ENCODE data around the gene TMEM43.

The TMEM43 gene

GRCh38 chr3:14157951-14158350, 33.1 kb downstream of the TMEM43 start:
- Histone ChIP-seq H3K27ac (ENCODE audit: low read length) (no peak overlapping the region), H3K79me2 (ENCODE audit: low read length) (no peaks in the 10 kb centered on the region), H3K36me3 (replicated peaks; ENCODE audit: low read depth, low read length) (peaks cover 85% of the 10 kb centered on the region), H3K4me2 (ENCODE audit: low read length) (no peak overlapping the region), H2AFZ (ENCODE audit: low read depth, low read length) (no peak overlapping the region), H3K27me3 (ENCODE audit: low read depth, low read length) (no peaks in the 10 kb centered on the region), H3K4me3 (ENCODE audit: low read length) (no peak overlapping the region), H4K20me1 (ENCODE audit: insufficient read depth, low read length) (peaks cover 3% of the 10 kb centered on the region; the same call in 1 of the 2 replicates), H3K4me1 (ENCODE audit: low read length) (no peaks in the 10 kb centered on the region), H3K9me3 (ENCODE audit: insufficient read depth, low read length) (0 out of 2 replicates have a peak, but pooled peaks cover 7% of the 10 kb centered on the region), H3K9ac (ENCODE audit: low read length) (no peak overlapping the region)
- TF ChIP-seq EZH2phosphoT487 (IDR thresholded peaks at IDR 0.05; ENCODE audit: low read depth) = no peak
- no peak for TF ChIP-seq CTCF (IDR thresholded peaks at IDR 0.05; ENCODE audit: low read depth, low read length)

- TF ChIP-seq CTCF (IDR thresholded peaks at IDR 0.05; ENCODE audit: low read depth, low read length) (no peak), EZH2phosphoT487 (IDR thresholded peaks at IDR 0.05; ENCODE audit: low read depth) (no peak)
- Histone ChIP-seq H3K9ac (ENCODE audit: low read length) (no peak overlapping the region), H3K4me2 (ENCODE audit: low read length) (no peak overlapping the region), H4K20me1 (ENCODE audit: insufficient read depth, low read length) (peaks cover 3% of the 10 kb centered on the region; the same call in 1 of the 2 replicates), H2AFZ (ENCODE audit: low read depth, low read length) (no peak overlapping the region), H3K4me3 (ENCODE audit: low read length) (no peak overlapping the region), H3K27me3 (ENCODE audit: low read depth, low read length) (no peaks in the 10 kb centered on the region), H3K4me1 (ENCODE audit: low read length) (no peaks in the 10 kb centered on the region), H3K27ac (ENCODE audit: low read length) (no peak overlapping the region), H3K9me3 (ENCODE audit: insufficient read depth, low read length) (0 out of 2 replicates have a peak, but pooled peaks cover 7% of the 10 kb centered on the region), H3K79me2 (ENCODE audit: low read length) (no peaks in the 10 kb centered on the region), H3K36me3 (replicated peaks; ENCODE audit: low read depth, low read length) (peaks cover 85% of the 10 kb centered on the region)
Measured at GRCh38 chr3:14158370-14158769, 33.5 kb downstream of the TMEM43 start.

- Histone ChIP-seq H3K36me3 (replicated peaks; ENCODE audit: low read depth, low read length) (peaks cover 85% of the 10 kb centered on the region), H3K4me1 (ENCODE audit: low read length) (no peaks in the 10 kb centered on the region), H3K27me3 (ENCODE audit: low read depth, low read length) (no peaks in the 10 kb centered on the region), H3K27ac (ENCODE audit: low read length) (no peak overlapping the region), H2AFZ (ENCODE audit: low read depth, low read length) (no peak overlapping the region), H3K79me2 (ENCODE audit: low read length) (no peaks in the 10 kb centered on the region), H3K9me3 (ENCODE audit: insufficient read depth, low read length) (0 out of 2 replicates have a peak, but pooled peaks cover 7% of the 10 kb centered on the region), H3K4me2 (ENCODE audit: low read length) (no peak overlapping the region), H3K9ac (ENCODE audit: low read length) (no peak overlapping the region), H3K4me3 (ENCODE audit: low read length) (no peak overlapping the region), H4K20me1 (ENCODE audit: insufficient read depth, low read length) (peaks cover 3% of the 10 kb centered on the region; the same call in 1 of the 2 replicates)
- TF ChIP-seq CTCF (IDR thresholded peaks at IDR 0.05; ENCODE audit: low read depth, low read length) = no peak
- no peak for TF ChIP-seq EZH2phosphoT487 (IDR thresholded peaks at IDR 0.05; ENCODE audit: low read depth)
Measured at GRCh38 chr3:14159426-14159825, 34.6 kb downstream of the TMEM43 start.

GRCh38 chr3:14161282-14161681, 36.4 kb downstream of the TMEM43 start:
- no peak for TF ChIP-seq CTCF (IDR thresholded peaks at IDR 0.05; ENCODE audit: low read depth, low read length)
- TF ChIP-seq EZH2phosphoT487 (IDR thresholded peaks at IDR 0.05; ENCODE audit: low read depth) = no peak
- peaks cover 95% of the 10 kb centered on the region for H3K36me3 ChIP-seq (replicated peaks; ENCODE audit: low read depth, low read length)
- H3K27me3 ChIP-seq (ENCODE audit: low read depth, low read length) = no peaks in the 10 kb centered on the region
- no peak overlapping the region for H2AFZ ChIP-seq (ENCODE audit: low read depth, low read length)
- 0 out of 2 replicates have a peak, but pooled peaks cover 7% of the 10 kb centered on the region for H3K9me3 ChIP-seq (ENCODE audit: insufficient read depth, low read length)
- H3K4me3 ChIP-seq (ENCODE audit: low read length) = no peak overlapping the region
- no peak overlapping the region for H3K4me2 ChIP-seq (ENCODE audit: low read length)
- H3K4me1 ChIP-seq (ENCODE audit: low read length) = no peaks in the 10 kb centered on the region
- no peak overlapping the region for H3K9ac ChIP-seq (ENCODE audit: low read length)
- H4K20me1 ChIP-seq (ENCODE audit: insufficient read depth, low read length) = peaks cover 2% of the 10 kb centered on the region; the same call in 1 of the 2 replicates
- H3K79me2 ChIP-seq (ENCODE audit: low read length) = no peaks in the 10 kb centered on the region
- H3K27ac ChIP-seq (ENCODE audit: low read length) = no peak overlapping the region
